ENCODE data around the gene NHERF2. TPM values are rescaled to one million over a fixed set of nuclear protein-coding genes. Genes with fewer than 3 reads are reported as not detected.

Gene NHERF2
- polyA plus RNA-seq, 3 donors from 2014 or later = 0.54 to 1.4 TPM; not detected in 1

DNA sequence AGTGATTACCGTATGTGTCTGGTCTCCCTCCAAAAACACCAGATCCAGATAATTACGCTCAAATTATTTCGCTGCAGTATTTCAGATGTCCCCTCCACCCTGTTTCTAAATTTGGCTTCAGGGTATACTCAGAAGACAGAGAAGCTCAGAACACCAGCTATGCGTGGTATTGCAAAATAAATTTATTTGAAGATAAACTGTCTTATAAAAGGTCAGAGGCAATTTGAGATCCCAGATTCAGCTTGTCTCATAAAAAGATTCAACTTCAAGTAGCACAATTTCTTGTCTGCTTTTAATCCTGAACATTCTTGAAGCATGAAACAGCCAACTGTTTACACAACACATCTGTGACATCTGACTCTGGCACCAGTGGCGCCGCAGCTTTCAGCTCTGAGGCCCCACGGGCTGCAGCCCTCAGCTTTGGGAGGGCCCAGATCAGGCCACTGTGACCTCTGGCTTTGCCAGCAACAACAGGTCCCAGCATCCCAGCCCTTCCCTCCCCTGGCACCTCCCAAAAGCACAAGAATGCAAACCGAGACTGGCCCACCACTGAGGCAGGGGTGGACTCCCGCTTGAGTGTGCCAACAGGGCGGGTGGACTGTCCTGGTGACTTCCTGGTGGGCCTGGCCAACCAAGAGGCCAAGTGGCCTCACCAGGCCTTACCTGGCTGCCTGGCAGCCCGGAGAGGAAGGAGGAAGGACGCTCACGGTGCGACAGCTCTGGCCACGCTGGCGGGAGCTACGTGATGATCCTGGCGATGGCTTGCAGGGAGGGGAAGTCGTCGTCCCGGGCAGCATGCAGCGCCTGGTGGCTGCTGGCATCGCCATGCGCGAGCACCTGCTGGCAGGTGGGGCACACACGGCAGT lies 29.0 kb upstream of the NHERF2 start:
- no peak for DNase-seq
- peaks cover 10 to 11% of the 10 kb centered on the region in 2 donors for H3K4me1 Mint-ChIP-seq
- H3K36me3 Mint-ChIP-seq = peaks cover 0 to 10% (median 4%) of the 10 kb centered on the region in 3 donors
- H3K27ac Mint-ChIP-seq = no peak overlapping the region
- no peak overlapping the region for H3K4me3 Mint-ChIP-seq
- peaks cover 0 to 4% (median 2%) of the 10 kb centered on the region in 3 donors for H3K27me3 Mint-ChIP-seq (ENCODE audit: low read depth in 3 of 3)
- H3K9me3 Mint-ChIP-seq = no peaks in the 10 kb centered on the region

DNA sequence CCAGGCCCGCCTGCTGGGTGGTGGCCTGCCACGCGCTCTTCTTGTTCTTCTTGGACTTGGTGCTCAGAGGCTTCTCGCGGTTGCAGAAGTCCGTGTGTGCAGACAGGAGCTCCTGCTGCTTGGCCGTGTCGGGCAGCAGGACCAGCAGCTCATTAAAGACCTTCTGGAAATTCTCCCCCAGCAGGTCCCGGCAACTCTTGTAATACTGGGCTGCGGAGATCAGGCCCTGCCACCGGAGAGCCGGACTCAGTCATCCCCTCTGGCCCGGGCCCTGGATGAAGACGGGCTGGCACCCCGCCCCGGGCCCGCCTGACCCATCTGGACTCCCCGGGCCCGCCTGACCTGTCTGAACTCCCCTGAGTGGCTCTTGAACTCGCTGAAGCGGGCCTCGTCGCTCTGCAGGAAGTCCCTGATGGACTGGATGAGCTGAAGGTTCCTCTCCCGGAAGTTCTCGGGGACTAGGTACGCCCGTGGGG lies 28.3 kb upstream of the NHERF2 start:
- Mint-ChIP-seq H3K4me1 (peaks cover 10 to 11% of the 10 kb centered on the region in 2 donors), H3K27ac (no peak overlapping the region), H3K9me3 (no peaks in the 10 kb centered on the region), H3K4me3 (no peak overlapping the region), H3K27me3 (ENCODE audit: low read depth in 3 of 3) (peaks cover 0 to 3% (median 2%) of the 10 kb centered on the region in 3 donors), H3K36me3 (peaks cover 0 to 10% (median 4%) of the 10 kb centered on the region in 3 donors)
- no peak for DNase-seq

- Mint-ChIP-seq H3K9me3 (no peaks in the 10 kb centered on the region), H3K27me3 (ENCODE audit: low read depth in 3 of 3) (peaks cover 0 to 1% (median 0%) of the 10 kb centered on the region in 3 donors), H3K4me3 (no peak overlapping the region), H3K27ac (no peak overlapping the region), H3K36me3 (peaks cover 0 to 10% (median 4%) of the 10 kb centered on the region in 3 donors), H3K4me1 (peaks cover 5 to 11% of the 10 kb centered on the region in 2 donors)
- DNase-seq = no peak
Observed at GRCh38 chr16:1998852-1999801, 27.6 kb upstream of the NHERF2 start.

DNA sequence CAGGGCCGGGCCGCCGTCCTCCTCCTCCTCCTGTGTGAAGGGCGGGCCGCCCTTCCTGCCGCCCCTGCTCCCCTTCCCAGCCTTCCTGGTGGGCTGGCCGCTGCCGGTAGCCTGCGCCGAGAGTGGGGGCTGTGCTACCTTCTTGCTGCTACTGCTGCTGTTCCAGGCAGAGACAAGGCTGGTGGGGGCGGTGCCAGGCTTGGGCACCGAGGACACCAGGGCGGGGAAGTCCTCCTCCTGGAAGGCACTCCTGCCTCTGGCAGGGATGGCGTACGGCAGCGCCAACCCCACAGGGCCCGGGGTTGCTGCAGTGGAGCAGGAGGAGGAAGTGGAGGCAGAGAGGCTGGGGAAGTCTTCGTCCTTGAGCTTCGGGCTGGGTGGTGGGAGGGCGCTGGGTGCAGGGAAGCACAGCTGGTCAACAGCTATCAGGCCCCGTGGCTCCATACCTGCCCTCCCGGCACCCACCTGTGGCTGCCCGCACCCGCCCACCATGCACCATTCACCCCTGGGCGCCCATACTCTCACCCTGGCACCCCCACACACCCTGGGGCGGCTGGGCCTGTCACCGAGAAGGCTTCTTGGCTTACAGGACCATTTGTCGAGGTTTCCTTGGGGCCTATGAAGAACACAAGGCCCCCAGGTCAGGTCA lies 26.7 kb upstream of the NHERF2 start:
- Mint-ChIP-seq H3K9me3 (no peaks in the 10 kb centered on the region), H3K36me3 (peaks cover 0 to 10% (median 4%) of the 10 kb centered on the region in 3 donors), H3K4me1 (peaks cover 5 to 11% of the 10 kb centered on the region in 2 donors), H3K27me3 (ENCODE audit: low read depth in 3 of 3) (peaks cover 0 to 1% (median 0%) of the 10 kb centered on the region in 3 donors), H3K4me3 (no peak overlapping the region), H3K27ac (no peak overlapping the region)
- no peak for DNase-seq

DNA sequence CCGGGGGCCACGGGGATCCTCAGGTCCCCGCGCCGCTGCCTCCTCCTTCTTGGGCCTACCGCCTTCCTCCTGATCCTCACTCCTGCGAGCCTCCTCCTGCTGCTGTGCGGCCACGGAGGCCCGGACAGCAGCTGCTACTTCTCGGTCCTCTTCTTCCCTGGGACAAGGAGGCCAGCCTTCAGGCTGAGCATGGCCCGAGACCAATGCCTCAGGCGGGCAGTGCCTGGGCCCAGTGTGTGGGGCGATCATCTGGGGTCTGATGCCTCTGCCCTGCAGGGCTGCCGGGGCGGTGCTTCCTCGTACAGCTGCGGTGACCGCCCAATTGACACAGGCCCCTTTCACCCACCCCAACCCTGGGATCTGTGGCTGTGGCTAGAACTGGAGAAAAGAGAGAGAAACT lies 25.7 kb upstream of the NHERF2 start:
- peaks cover 0 to 10% (median 4%) of the 10 kb centered on the region in 3 donors for H3K36me3 Mint-ChIP-seq
- H3K27me3 Mint-ChIP-seq (ENCODE audit: low read depth in 3 of 3) = peaks cover 0 to 1% (median 0%) of the 10 kb centered on the region in 3 donors
- H3K27ac Mint-ChIP-seq = no peak overlapping the region
- no peaks in the 10 kb centered on the region for H3K9me3 Mint-ChIP-seq
- DNase-seq = no peak
- H3K4me3 Mint-ChIP-seq = no peak overlapping the region
- peaks cover 6 to 13% of the 10 kb centered on the region in 2 donors for H3K4me1 Mint-ChIP-seq

GRCh38 chr16:2001456-2002355 lies 25.0 kb upstream of the NHERF2 start:
- no peak overlapping the region for H3K27ac Mint-ChIP-seq
- H3K36me3 Mint-ChIP-seq = peaks cover 0 to 10% (median 4%) of the 10 kb centered on the region in 3 donors
- no peak for DNase-seq
- peaks cover 0 to 1% (median 0%) of the 10 kb centered on the region in 3 donors for H3K27me3 Mint-ChIP-seq (ENCODE audit: low read depth in 3 of 3)
- peaks cover 4 to 11% of the 10 kb centered on the region in 2 donors for H3K4me1 Mint-ChIP-seq
- H3K9me3 Mint-ChIP-seq = no peaks in the 10 kb centered on the region
- H3K4me3 Mint-ChIP-seq = no peak overlapping the region

- Mint-ChIP-seq H3K36me3 (peaks cover 0 to 6% (median 0%) of the 10 kb centered on the region in 3 donors), H3K27ac (no peak overlapping the region), H3K9me3 (no peaks in the 10 kb centered on the region), H3K27me3 (ENCODE audit: low read depth in 3 of 3) (peaks cover 0 to 1% (median 0%) of the 10 kb centered on the region in 3 donors), H3K4me3 (no peak overlapping the region), H3K4me1 (peaks cover 9 to 15% of the 10 kb centered on the region in 2 donors)
- no peak for DNase-seq
Observed at GRCh38 chr16:2002406-2003230, 24.1 kb upstream of the NHERF2 start.

GRCh38 chr16:2003231-2003826 lies 23.4 kb upstream of the NHERF2 start:
- H3K36me3 Mint-ChIP-seq = peaks cover 0 to 1% (median 0%) of the 10 kb centered on the region in 3 donors
- peak overlapping the region in 1 of 6 donors; percentile 64 for H3K27ac Mint-ChIP-seq
- no peak overlapping the region for H3K4me3 Mint-ChIP-seq

GRCh38 chr16:2003827-2004641 lies 22.7 kb upstream of the NHERF2 start:
- DNase-seq = peak; percentile 76 to 84 (median 82)
- Mint-ChIP-seq H3K9me3 (no peaks in the 10 kb centered on the region), H3K27me3 (ENCODE audit: low read depth in 3 of 3) (peaks cover 0 to 3% (median 0%) of the 10 kb centered on the region in 3 donors), H3K4me1 (peaks cover 23 to 30% of the 10 kb centered on the region in 2 donors), H3K4me3 (no peak overlapping the region), H3K27ac (no peak overlapping the region), H3K36me3 (no peaks in the 10 kb centered on the region)

More at GRCh38 chr16:2003231-2003826, 23.4 kb upstream of the NHERF2 start:
- Mint-ChIP-seq H3K27me3 (ENCODE audit: low read depth in 3 of 3) (peaks cover 0 to under 1% (median 0%) of the 10 kb centered on the region in 3 donors), H3K9me3 (no peaks in the 10 kb centered on the region), H3K4me1 (peaks cover 16 to 22% of the 10 kb centered on the region in 2 donors)
- no peak for DNase-seq

DNA sequence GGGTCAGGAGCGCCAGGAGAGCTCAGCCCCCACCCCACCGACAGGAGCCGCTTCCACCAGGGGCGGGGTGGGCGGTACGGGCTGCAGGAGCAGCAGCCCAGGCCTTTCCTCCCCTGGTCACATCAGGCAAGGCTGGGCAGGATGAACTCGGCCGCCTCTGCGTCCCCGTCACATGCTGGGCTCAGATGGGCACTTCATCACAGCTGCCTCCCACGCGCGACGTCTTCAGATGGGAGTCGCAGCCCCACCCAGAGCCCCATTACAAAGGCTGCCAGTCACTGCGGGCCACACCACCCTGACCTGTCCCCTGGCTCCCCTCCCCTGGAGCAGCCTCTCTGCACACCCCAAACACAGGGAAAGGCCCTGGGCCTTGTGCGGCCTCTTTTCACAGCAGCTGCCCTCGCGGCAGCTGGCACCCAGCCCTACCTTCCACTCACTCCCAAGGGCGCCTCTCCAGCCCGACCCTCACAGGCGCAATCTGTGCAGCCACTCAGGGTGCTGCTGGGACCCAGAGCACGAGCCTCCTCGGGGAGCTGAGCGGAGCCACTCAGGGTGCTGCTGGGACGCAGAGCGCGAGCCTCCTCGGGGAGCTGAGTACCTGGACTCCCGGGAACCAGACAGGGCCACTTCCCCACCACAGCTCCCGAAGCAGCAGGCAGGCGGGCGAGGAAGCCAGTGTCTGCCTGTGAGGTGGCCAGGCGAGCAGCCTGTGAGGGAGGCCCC lies 21.7 kb upstream of the NHERF2 start:
- H3K4me1 Mint-ChIP-seq = peaks cover 25 to 32% of the 10 kb centered on the region in 2 donors
- DNase-seq = no peak
- H3K9me3 Mint-ChIP-seq = no peaks in the 10 kb centered on the region
- H3K27ac Mint-ChIP-seq = peak overlapping the region in 1 of 6 donors; percentile 30
- peaks cover 0 to 3% (median 0%) of the 10 kb centered on the region in 3 donors for H3K27me3 Mint-ChIP-seq (ENCODE audit: low read depth in 3 of 3)
- H3K36me3 Mint-ChIP-seq = no peaks in the 10 kb centered on the region
- H3K4me3 Mint-ChIP-seq = no peak overlapping the region
